ENCODE measurements around the gene IQGAP2. TPM values are rescaled to one million over a fixed set of nuclear protein-coding genes. Genes with fewer than 3 reads are reported as not detected.

The IQGAP2 gene
- total and polyA plus RNA-seq, 2 of the 8 experiments (the other 6 are each of a cell fraction or from before 2014, with no cell fraction given) = 19.7 to 66.0 TPM

DNA sequence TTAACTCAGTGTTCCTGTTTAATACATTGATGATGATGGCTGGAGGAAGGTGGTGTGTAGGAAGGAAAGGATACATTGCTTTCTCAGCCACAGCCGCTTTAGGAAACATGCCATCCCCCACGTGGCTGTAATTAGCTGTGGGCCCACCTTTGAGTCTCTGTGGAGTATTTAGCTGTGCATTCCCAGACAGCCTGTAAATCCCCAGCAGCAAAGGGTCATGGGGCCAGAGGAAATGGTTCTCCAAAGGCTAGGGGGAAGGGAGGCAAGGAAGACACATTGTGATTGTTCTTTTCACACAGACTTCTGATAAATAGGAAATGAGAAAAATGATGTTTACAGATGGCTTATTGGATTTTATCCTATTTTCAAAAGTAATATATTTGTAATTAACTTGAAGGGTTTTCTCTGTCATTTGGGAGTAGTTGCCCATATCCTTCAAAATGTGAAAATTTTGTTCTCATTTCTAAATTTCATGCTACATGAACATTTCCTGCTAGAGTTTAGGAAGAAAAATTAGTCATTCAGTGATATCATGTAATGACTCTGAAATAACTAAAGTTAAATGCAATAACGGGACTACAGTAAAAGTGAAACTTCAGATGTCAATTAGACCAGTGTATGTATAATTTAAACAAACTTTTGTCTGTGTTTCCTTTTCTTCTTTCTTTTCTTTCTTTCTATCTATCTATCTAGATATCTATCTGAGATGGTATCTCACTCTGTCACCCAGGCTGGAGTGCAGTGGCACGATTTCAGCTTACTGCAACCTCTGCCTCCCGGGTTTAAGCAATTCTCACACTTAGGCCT is 288.6 kb downstream of the IQGAP2 start (continued):
- TF ChIP-seq PHF8 (conservative IDR thresholded peaks at IDR 0.05; ENCODE audit: low read depth, low read length) = no peak
- no peak for TF ChIP-seq ZNF274 (IDR thresholded peaks at IDR 0.05; ENCODE audit: borderline replicate concordance, extremely low read depth, low read length)
- no peak for TF ChIP-seq NRF1 (IDR thresholded peaks at IDR 0.05; ENCODE audit: low read depth, low read length)
- TF ChIP-seq RAD21 (IDR thresholded peaks at IDR 0.05 in 1 of 2, conservative IDR thresholded peaks at IDR 0.05 in 1 of 2; ENCODE audit: low read depth in 2 of 2, low read length in 2 of 2) = no peak
- TF ChIP-seq KDM1A (IDR thresholded peaks at IDR 0.05; ENCODE audit: borderline replicate concordance, low read length) = no peak
- no peak for TF ChIP-seq GTF2F1 (IDR thresholded peaks at IDR 0.05; ENCODE audit: borderline replicate concordance, low read depth, low read length)
- TF ChIP-seq BACH1 (IDR thresholded peaks at IDR 0.05; ENCODE audit: low read length) = no peak

All from H1 (cell line).